K562 (cell line): ENCODE data around the gene UBL7. TPM values are rescaled to one million over a fixed set of nuclear protein-coding genes. Genes with fewer than 3 reads are reported as not detected.

Experiments
- ARID1B ChIP-seq: fragments of 450-650 bp; IDR thresholded peaks from 2 replicates; pipeline ENCODE4 v1.6.1; 2016; ENCODE audit warnings: antibody characterized with exemption, mild to moderate bottlenecking, inconsistent platforms
- BACH1 ChIP-seq: fragments of 200-800 bp; sonication (Bioruptor generic); IDR thresholded peaks from 2 replicates; pipeline ENCODE4 v1.6.1; 2016; ENCODE audit warnings: missing genetic modification characterization, missing compliant biosample characterization
- CBFA2T2 ChIP-seq: fragments of 450-650 bp; conservative IDR thresholded peaks from 2 replicates; pipeline ENCODE4 v1.6.1; 2017; ENCODE audit warnings: mild to moderate bottlenecking
- DACH1 ChIP-seq: fragments of 450-650 bp; IDR thresholded peaks from 2 replicates; pipeline ENCODE4 v1.6.1; 2018; ENCODE audit not compliant: partially characterized antibody
- GATAD2A ChIP-seq: fragments of 450-650 bp; IDR thresholded peaks from 2 replicates; pipeline ENCODE4 v1.6.1; 2017
- MTA2 ChIP-seq: fragments of 450-650 bp; IDR thresholded peaks from 2 replicates; pipeline ENCODE4 v1.6.1; 2016; ENCODE audit warnings: low read depth
- MTA3 ChIP-seq: fragments of 450-650 bp; formaldehyde crosslinking; IDR thresholded peaks from 2 replicates; pipeline ENCODE4 v1.6.1; 2017; ENCODE audit warnings: mild to moderate bottlenecking, borderline replicate concordance
- NFIC ChIP-seq: fragments of 450-650 bp; IDR thresholded peaks from 2 replicates; pipeline ENCODE4 v1.6.1; 2017; ENCODE audit warnings: mild to moderate bottlenecking, inconsistent platforms
- SMAD4 ChIP-seq: fragments of 250-450 bp; sonication (Bioruptor Pico); conservative IDR thresholded peaks from 2 replicates; pipeline ENCODE4 v1.8.0; 2021; ENCODE audit warnings: inconsistent platforms, mild to moderate bottlenecking, moderate library complexity
- TAL1 ChIP-seq: fragments of 450-650 bp; IDR thresholded peaks from 2 replicates; pipeline ENCODE4 v1.6.1; 2016; ENCODE audit warnings: mild to moderate bottlenecking
- TCF3 ChIP-seq: sonication (generic); formaldehyde crosslinking; IDR thresholded peaks from 2 replicates; pipeline ENCODE4 v1.4.0; 2020; ENCODE audit warnings: mild to moderate bottlenecking, missing genetic modification reagents
- TRIM24 ChIP-seq, 2 experiments: fragments of 450-650 bp; IDR thresholded peaks; 2 replicates each; pipeline ENCODE4 v1.6.1; 2016
- ZBTB49 ChIP-seq: sonication (generic); formaldehyde crosslinking; IDR thresholded peaks from 2 replicates; pipeline ENCODE4 v1.8.0; 2022; ENCODE audit warnings: missing genetic modification reagents, mild to moderate bottlenecking, borderline replicate concordance
- ZBTB7A ChIP-seq: IDR thresholded peaks from 2 replicates; pipeline ENCODE4 v1.6.1; 2011; ENCODE audit warnings: low read depth, mild to moderate bottlenecking, low read length, moderate library complexity, borderline replicate concordance; ENCODE audit not compliant: control insufficient read depth
- ZNF140 ChIP-seq: fragments of 250-450 bp; sonication (Bioruptor Pico); IDR thresholded peaks from 2 replicates; pipeline ENCODE4 v1.8.0; 2021; ENCODE audit warnings: moderate library complexity, mild to moderate bottlenecking, inconsistent platforms
- ZNF507 ChIP-seq: conservative IDR thresholded peaks from 2 replicates; pipeline ENCODE4 v1.6.1; 2017; ENCODE audit warnings: missing genetic modification characterization, missing compliant biosample characterization
- ZNF592 ChIP-seq: fragments of 450-650 bp; IDR thresholded peaks from 2 replicates; pipeline ENCODE4 v1.6.1; 2017; ENCODE audit warnings: antibody characterized with exemption, mild to moderate bottlenecking
- polyA plus RNA-seq, 8 experiments: library from polyadenylated mRNA; depleted of rRNA in 4 of 8; stranded (reverse) in 5 of 8; unstranded in 3 of 8; fragments of >200 nt; fragmentation: Nextera tagmentation in 2 of 8; fragmentation: Illumina TruSeq in 1 of 8; extraction: Ambion mirVana in 2 of 8; extraction: Trizol in 1 of 8; gene quantifications; 2 replicates each; pipeline versions ENCODE4 v1.2.1 to v1.2.3, GENCODE V29; 2011 to 2014; ENCODE audit warnings: inconsistent platforms in 1 of 8, missing spikeins in 1 of 8
- total RNA-seq, 7 experiments: library from RNA; depleted of rRNA in 6 of 7; stranded (reverse); fragments of >200 nt in 6 of 7; fragmentation: Illumina TruSeq in 2 of 7; extraction: Trizol in 2 of 7; gene quantifications; 2 replicates each; pipeline versions ENCODE4 v1.2.1 to v1.2.3, GENCODE V29; 2011 to 2021; ENCODE audit warnings: low replicate concordance in 1 of 7
- TF ChIP-seq, protein P1 (sequence below): sonication (generic); formaldehyde crosslinking; IDR thresholded peaks from 2 replicates; pipeline ENCODE4 v1.8.0; 2022; ENCODE audit warnings: mild to moderate bottlenecking, missing genetic modification reagents

Gene UBL7
- total and polyA plus RNA-seq, 9 of the 15 experiments (the other 6 are each of a cell fraction or from before 2014, with no cell fraction given), result 19.2 to 63.4 (median 44.9) TPM

DNA sequence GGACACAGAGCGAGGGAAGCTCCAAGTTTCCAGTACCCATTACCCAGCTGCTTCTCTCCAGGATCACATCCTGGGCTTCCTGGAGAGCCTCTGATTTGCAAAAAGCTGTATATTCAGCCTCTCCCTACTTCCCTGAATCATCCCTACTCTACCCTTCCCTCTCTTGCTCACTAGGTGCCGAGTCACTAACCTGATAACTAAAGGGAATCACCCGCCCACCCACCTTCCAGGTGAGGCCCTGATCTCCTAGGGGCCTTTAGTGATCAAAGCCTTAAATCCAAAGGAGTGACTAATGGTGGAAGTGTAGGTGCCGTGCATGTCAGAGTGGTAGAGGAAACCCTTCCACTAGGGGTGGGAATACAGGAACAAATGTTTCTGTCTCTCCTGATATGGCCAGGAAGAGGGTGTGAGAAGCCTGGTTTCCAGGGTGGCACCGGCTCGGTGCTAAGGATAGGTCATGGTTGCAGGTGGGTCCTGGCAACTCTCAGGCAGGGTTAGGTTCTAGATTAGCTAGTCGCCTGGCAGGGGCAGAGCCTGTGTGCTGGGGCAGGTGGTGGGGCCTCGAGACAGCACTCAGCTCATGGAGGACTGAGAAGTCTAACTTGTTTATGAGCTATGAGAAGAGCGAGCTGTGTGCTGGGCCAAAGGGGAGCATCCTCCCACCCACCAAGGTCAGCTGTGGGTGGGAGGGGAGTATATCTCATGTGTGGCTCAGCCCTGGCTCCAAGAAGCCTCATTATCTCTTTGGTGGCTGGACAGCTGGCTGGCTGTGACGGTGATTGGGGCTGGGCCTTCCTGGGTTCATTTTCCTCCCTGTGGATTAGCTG lies 37.3 kb downstream of the UBL7 start (continued):
- TF ChIP-seq, protein P1, sequence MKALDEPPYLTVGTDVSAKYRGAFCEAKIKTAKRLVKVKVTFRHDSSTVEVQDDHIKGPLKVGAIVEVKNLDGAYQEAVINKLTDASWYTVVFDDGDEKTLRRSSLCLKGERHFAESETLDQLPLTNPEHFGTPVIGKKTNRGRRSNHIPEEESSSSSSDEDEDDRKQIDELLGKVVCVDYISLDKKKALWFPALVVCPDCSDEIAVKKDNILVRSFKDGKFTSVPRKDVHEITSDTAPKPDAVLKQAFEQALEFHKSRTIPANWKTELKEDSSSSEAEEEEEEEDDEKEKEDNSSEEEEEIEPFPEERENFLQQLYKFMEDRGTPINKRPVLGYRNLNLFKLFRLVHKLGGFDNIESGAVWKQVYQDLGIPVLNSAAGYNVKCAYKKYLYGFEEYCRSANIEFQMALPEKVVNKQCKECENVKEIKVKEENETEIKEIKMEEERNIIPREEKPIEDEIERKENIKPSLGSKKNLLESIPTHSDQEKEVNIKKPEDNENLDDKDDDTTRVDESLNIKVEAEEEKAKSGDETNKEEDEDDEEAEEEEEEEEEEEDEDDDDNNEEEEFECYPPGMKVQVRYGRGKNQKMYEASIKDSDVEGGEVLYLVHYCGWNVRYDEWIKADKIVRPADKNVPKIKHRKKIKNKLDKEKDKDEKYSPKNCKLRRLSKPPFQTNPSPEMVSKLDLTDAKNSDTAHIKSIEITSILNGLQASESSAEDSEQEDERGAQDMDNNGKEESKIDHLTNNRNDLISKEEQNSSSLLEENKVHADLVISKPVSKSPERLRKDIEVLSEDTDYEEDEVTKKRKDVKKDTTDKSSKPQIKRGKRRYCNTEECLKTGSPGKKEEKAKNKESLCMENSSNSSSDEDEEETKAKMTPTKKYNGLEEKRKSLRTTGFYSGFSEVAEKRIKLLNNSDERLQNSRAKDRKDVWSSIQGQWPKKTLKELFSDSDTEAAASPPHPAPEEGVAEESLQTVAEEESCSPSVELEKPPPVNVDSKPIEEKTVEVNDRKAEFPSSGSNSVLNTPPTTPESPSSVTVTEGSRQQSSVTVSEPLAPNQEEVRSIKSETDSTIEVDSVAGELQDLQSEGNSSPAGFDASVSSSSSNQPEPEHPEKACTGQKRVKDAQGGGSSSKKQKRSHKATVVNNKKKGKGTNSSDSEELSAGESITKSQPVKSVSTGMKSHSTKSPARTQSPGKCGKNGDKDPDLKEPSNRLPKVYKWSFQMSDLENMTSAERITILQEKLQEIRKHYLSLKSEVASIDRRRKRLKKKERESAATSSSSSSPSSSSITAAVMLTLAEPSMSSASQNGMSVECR (CRISPR knock-in tag), result peak; percentile 46; the same call in 1 of the 2 replicates
- TF ChIP-seq BACH1 (tag) (no peak), ZNF507 (no peak), ARID1B (peak; percentile 48; the same call in 1 of the 2 replicates), NFIC (peak; percentile 44; the same call in 1 of the 2 replicates), TCF3 (CRISPR knock-in tag) (peak; percentile 67), GATAD2A (peak; percentile 55; the same call in 1 of the 2 replicates), MTA3 (no peak), ZNF140 (CRISPR knock-in tag) (no peak), MTA2 (0 out of 2 replicates have a peak, but pooled peaks have one; percentile 13), DACH1 (peak; percentile 71), TRIM24 (IDR thresholded peaks at IDR 0.05) (no peak), ZBTB7A (peak; percentile 64; the same call in 1 of the 2 replicates), ZNF592 (peak; percentile 37; the same call in 1 of the 2 replicates), ZBTB49 (no peak), SMAD4 (CRISPR knock-in tag) (0 out of 2 replicates have a peak, but pooled peaks have one; percentile 26), TAL1 (peak; percentile 26; the same call in 1 of the 2 replicates), CBFA2T2 (peak; percentile 72)
